NCI-H774 (cell line): ENCODE data around the gene KLRF1.
"Not testable (repeated sequence)": the region's sequence is repeated elsewhere in the genome, so short reads cannot be mapped to it uniquely, and the experiment has no call there.

Experiments used
- DNase-seq: peaks from one replicate; lab custom pipeline; 2025; lab: John Stamatoyannopoulos, UW

KLRF1 gene

DNA sequence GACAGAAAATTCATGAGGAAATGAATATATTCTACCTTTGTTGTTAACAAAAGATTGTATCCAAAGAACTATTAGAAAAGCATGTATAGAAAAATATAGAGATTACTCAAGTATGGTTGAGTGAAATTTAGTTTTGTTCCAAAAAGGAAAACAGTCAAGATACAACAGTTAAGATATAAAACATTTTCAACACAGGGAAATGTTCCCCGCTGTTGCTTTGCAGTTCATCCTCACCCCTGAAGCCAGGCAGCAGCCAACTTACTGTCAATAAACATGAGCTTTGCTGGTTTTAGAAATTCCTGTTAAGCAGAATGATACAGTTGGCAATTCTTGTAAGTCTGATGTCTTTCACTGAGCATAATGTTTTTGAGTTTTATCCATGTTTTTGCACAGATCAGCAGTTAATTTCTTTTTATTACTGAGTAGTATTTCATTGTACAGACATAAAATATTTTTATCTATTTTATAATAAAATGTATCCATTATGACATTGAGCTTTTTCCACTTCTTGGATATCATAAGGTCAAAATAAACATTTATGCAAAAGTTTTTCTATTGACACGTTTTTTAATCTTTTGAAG is 43.1 kb downstream of the KLRF1 start:
- DNase-seq = no peak

DNA sequence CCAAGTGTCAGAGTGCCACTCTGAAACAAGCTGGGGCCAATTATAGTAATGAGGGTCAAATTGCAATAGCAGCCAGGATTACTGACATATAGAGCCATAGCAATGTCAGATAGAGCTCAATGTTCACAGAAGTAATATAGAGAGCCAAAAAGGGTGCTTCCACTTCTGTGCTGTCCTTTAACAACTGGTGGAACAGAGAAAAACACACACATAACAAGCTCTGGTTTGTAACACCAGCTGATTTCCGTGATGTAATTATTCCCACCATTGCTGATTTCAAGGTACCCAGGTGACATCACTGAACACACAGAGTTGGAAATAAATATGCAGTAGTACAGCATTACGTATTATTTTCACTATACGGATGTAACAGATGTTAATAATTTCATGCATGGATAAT is 44.9 kb downstream of the KLRF1 start:
- DNase-seq = no peak

- no peak for DNase-seq
Observed at GRCh38 chr12:9872742-9873141, 45.5 kb downstream of the KLRF1 start.

- DNase-seq = not testable (repeated sequence)
Observed at GRCh38 chr12:9876120-9876519, 48.8 kb downstream of the KLRF1 start.

DNA sequence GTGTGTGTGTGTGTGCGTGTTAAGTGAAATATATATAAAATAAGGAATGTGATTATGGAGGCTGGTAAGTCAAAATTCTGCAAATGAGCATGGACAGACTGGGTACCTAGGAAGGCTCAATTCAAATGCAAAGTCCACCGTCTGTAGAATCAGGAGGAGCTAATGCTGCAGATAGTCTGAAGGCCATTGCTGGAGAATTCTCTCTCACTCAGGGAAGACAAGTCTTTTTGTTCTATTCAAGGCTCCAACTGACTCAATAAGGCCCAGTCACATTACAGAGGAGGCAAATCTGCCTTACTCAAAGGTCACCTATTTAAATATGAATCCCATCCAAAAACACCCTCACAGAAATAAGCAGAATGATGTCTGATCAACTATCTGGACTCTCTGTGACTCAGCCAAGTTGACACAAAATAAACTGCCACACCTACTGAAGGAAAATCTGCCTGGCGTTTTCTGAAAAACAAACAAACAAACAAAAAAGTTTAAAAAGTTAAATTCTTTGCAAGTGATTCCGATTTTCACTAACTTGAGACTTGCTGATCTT is 53.3 kb downstream of the KLRF1 start:
- DNase-seq = no peak

GRCh38 chr12:9881246-9881645 is 54.0 kb downstream of the KLRF1 start, which contains the start of gene KLRF2:
KLRF2 (plus strand) TSS chr12:9881489; CDS start chr12:9881596, 107 bp downstream.
- no peak for DNase-seq

- no peak for DNase-seq
Observed at GRCh38 chr12:9881988-9882387, 54.7 kb downstream of the KLRF1 start.

GRCh38 chr12:9883175-9883574 is 55.9 kb downstream of the KLRF1 start:
- DNase-seq = no peak

DNA sequence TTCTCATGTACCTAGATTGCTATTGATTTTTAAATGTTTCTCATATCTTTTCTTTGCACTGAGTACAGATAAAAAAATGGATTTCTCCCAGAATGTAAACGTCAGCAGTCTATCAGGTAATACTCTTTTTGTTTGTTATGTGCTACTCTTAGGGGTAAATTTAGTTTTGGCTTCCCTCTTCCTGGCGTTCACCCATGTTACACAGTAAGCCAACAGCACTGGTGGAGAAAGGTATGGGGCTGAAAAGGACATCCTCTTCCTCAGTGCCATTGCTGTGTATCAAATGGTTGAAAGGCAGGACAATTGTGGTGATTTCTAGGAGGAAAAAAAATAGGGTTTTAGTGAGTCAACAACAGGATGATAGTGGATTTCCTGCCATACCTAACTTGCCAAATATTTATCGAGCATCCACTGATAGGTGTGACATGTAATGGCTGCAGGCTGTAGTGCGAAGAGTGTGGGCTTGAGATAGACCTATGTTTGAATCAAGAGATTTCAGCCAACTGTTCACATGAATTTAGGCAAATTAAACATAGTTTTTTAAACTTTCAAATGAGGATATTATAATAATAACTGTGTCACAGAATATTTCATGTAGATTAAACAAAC is 61.5 kb downstream of the KLRF1 start:
- DNase-seq = no peak
